Heart left ventricle (tissue), 13 donors: ENCODE data around the gene SYT9.

Experiments used
- CTCF ChIP-seq, 12 donors: fragments of 200-600 bp; sonication (generic) in 4 of 12; IDR thresholded peaks; one replicate each; pipeline versions ENCODE4 v1.5.0 to v1.8.0; 2018 to 2022; ENCODE audit warnings: antibody characterized with exemption in 12 of 12, mild to moderate bottlenecking in 5 of 12
- POLR2A ChIP-seq, 2 donors: fragments of 450-650 bp; IDR thresholded peaks; one replicate each; pipeline ENCODE4 v1.6.1; 2017; ENCODE audit warnings: antibody characterized with exemption in 2 of 2, mild to moderate bottlenecking in 2 of 2, moderate library complexity in 2 of 2
- donor health status: ischemic (EF 13 %, LVEDD 7.1; RV severe dilation, severe dysfunction).
- donor health status: DM: no; HTN: yes; CAD: no.
- donor health status: DM: no; HTN: no; CAD: no.
- donor health status: ischemic (EF 25% LVEDD 6.9; RV normal size, moderate dysfunction).
- donor health status: ischemic (EF 25% LVEDD 5.7; RV mildly dilated, moderate dysfunction).
- donor health status: ischemic (EF 35%, LVEDD 5.7; RV mildly dilated, moderate dysfunction).
- donor health status: nonischemic (EF 11% LVEDD 7.7; RV severe dilation, severe dysfunction).
- donor health status: DM: yes; HTN: yes; CAD: no.
- donor health status: PGD.
- donor health status: ischemic (EF 29% LVEDD 5.4; RV normal size, mild dysfunction).
- donor health status: nonischemic (EF 23%, LVEDD 6.1; RV moderate dilation, normal function).

- TF ChIP-seq CTCF (IDR thresholded peaks at IDR 0.05) (no peak), POLR2A (IDR thresholded peaks at IDR 0.05) (no peak)
Measured at GRCh38 chr11:7351228-7351627, 99.5 kb downstream of the SYT9 start.
